Endodermal cell (in vitro differentiated cells): Measurements from ENCODE around the gene COG7. TPM values are rescaled to one million over a fixed set of nuclear protein-coding genes. Genes with fewer than 3 reads are reported as not detected.

Source experiments
- DNase-seq: peaks from one replicate; pipeline ENCODE4 v3.0.0-alpha.2; 2017
- H3K27ac ChIP-seq: 2 replicates; pipeline ENCODE4 v1.5.1; 2013; ENCODE audit warnings: mild to moderate bottlenecking, low read depth, low read length, moderate library complexity
- H3K27me3 ChIP-seq: 2 replicates; pipeline ENCODE4 v1.6.1; 2013; ENCODE audit warnings: mild to moderate bottlenecking, low read length, moderate library complexity; ENCODE audit not compliant: insufficient read depth, control insufficient read depth, poor library complexity, severe bottlenecking
- H3K36me3 ChIP-seq: 2 replicates; pipeline ENCODE4 v1.7.0; 2013; ENCODE audit warnings: mild to moderate bottlenecking, low read length, moderate library complexity; ENCODE audit not compliant: control insufficient read depth, insufficient read depth
- H3K4me1 ChIP-seq: one replicate; pipeline ENCODE4 v1.7.0; 2013; ENCODE audit warnings: low read length; ENCODE audit not compliant: control insufficient read depth, insufficient read depth
- H3K4me3 ChIP-seq: 2 replicates; pipeline ENCODE4 v1.5.1; 2013; ENCODE audit warnings: mild to moderate bottlenecking, low read length, moderate library complexity
- H3K9ac ChIP-seq: 2 replicates; pipeline ENCODE4 v1.6.1; 2013; ENCODE audit warnings: mild to moderate bottlenecking, low read length, moderate library complexity; ENCODE audit not compliant: poor library complexity, severe bottlenecking; ENCODE audit errors: extremely low read depth
- H3K9me3 ChIP-seq: 2 replicates; pipeline ENCODE4 v1.6.1; 2013; ENCODE audit warnings: mild to moderate bottlenecking, low read length, moderate library complexity; ENCODE audit not compliant: control insufficient read depth
- H3K27ac Mint-ChIP-seq: 2 replicates; pipeline ENCODE4 v1.8.0; 2020; ENCODE audit warnings: mixed read lengths
- H3K27me3 Mint-ChIP-seq: 2 replicates; pipeline ENCODE4 v1.8.0; 2021; ENCODE audit warnings: mild to moderate bottlenecking, mixed read lengths; ENCODE audit not compliant: insufficient read depth
- H3K36me3 Mint-ChIP-seq: 2 replicates; pipeline ENCODE4 v1.8.0; 2020; ENCODE audit warnings: low read depth, mixed read lengths
- H3K4me1 Mint-ChIP-seq: 2 replicates; pipeline ENCODE4 v1.8.0; 2020; ENCODE audit warnings: mixed read lengths
- H3K4me3 Mint-ChIP-seq: 2 replicates; pipeline ENCODE4 v1.8.0; 2020; ENCODE audit warnings: mild to moderate bottlenecking, moderate library complexity, mixed read lengths
- H3K9me3 Mint-ChIP-seq: 2 replicates; pipeline ENCODE4 v1.8.0; 2020; ENCODE audit warnings: mild to moderate bottlenecking, mixed read lengths
- WGBS, 2 experiments: methylation state at CpG; one replicate each; pipeline versions ENCODE4 v1.1.5 to v1.1.7; 2013; ENCODE audit warnings: missing lambda C conversion rate in 2 of 2, mixed read lengths in 1 of 2; ENCODE audit not compliant: insufficient coverage in 1 of 2, insufficient read length in 1 of 2; 5-methylcytosine and 5-hydroxymethylcytosine counted together
- total RNA-seq, 2 donors: library from RNA; stranded (reverse); fragmentation: NEBNext Ultra II Directional in 1 of 2; extraction: Animal tissue kit (Norgen Biotek cat#: 25700) in 1 of 2; gene quantifications; 2 replicates in 1 of 2; 3 replicates in 1 of 2; pipeline ENCODE4 v1.2.1, GENCODE V29; 2021
- TF ChIP-seq, protein P1 (sequence below): fragments of 200-600 bp; sonication (generic); conservative IDR thresholded peaks from 2 replicates; pipeline ENCODE4 v1.5.0; 2021; ENCODE audit warnings: antibody characterized with exemption, mild to moderate bottlenecking

The COG7 gene
- total RNA-seq, 2 donors from 2014 or later = 19.9 to 31.3 TPM

DNA sequence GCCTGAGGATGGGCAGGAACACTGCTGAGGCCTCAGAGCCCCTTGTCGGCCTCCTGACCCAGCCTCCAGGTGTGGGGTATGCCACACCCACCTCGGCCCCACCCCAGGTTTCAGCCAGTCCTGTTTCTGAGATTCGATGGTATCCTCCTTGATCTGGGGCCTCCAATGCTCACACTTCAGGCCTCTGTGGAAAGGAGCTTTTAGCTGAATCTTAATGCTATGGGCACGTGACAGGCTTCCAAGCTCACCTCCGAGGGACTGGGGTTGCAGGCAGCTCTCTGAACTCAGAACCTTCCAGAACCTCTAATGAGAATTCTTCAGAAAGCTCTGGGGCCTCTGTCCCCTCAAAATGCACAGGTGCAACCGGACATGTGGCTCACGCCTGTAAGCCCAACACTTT is 96.0 kb downstream of the COG7 start:
- H3K36me3 ChIP-seq = no peaks in the 10 kb centered on the region
- Mint-ChIP-seq H3K4me3 (no peak overlapping the region), H3K27ac (no peak overlapping the region), H3K36me3 (no peaks in the 10 kb centered on the region), H3K9me3 (no peaks in the 10 kb centered on the region), H3K4me1 (no peaks in the 10 kb centered on the region), H3K27me3 (peaks cover 3% of the 10 kb centered on the region)
- DNase-seq = no peak
- H3K9ac ChIP-seq = no peak overlapping the region
- no peak overlapping the region for H3K27ac ChIP-seq
- WGBS, 2 experiments = 89 to 95% methylated on average over 4 to 7 of the region's 7 CpGs
- TF ChIP-seq, protein P1, sequence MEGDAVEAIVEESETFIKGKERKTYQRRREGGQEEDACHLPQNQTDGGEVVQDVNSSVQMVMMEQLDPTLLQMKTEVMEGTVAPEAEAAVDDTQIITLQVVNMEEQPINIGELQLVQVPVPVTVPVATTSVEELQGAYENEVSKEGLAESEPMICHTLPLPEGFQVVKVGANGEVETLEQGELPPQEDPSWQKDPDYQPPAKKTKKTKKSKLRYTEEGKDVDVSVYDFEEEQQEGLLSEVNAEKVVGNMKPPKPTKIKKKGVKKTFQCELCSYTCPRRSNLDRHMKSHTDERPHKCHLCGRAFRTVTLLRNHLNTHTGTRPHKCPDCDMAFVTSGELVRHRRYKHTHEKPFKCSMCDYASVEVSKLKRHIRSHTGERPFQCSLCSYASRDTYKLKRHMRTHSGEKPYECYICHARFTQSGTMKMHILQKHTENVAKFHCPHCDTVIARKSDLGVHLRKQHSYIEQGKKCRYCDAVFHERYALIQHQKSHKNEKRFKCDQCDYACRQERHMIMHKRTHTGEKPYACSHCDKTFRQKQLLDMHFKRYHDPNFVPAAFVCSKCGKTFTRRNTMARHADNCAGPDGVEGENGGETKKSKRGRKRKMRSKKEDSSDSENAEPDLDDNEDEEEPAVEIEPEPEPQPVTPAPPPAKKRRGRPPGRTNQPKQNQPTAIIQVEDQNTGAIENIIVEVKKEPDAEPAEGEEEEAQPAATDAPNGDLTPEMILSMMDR = no peak
- no peak overlapping the region for H3K4me3 ChIP-seq
- no peaks in the 10 kb centered on the region for H3K9me3 ChIP-seq
- H3K4me1 ChIP-seq = no peaks in the 10 kb centered on the region
- H3K27me3 ChIP-seq = no peaks in the 10 kb centered on the region

DNA sequence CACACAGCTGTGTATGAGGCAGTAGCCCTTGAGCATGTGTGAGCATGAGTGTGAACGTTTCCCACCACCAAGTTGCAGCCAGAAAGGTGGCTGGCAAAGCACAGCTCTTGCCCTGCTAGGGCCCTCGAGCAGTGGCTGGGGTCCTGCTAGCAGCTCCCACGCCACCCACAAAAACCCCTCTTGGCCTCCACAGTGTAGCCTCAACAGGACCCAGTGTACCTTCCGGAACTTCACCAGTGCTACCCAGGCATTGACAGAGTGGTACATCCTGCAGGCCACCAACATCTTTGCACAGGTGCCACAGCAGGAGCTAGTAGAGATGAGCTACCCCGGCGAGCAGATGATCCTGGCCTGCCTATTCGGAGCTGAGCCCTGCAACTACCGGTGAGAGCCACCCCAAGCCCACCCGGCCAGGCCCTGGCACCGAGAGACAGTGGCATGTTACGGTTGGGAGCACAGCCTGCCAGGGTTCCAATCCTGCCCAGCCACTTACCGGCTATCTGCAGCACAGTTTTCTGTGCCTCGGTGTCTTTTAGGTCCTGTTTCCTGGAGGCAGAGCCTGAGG is 97.8 kb downstream of the COG7 start:
- Mint-ChIP-seq H3K27ac (no peak overlapping the region), H3K4me1 (no peaks in the 10 kb centered on the region), H3K27me3 (peaks cover 3% of the 10 kb centered on the region), H3K36me3 (no peaks in the 10 kb centered on the region), H3K4me3 (no peak overlapping the region), H3K9me3 (no peaks in the 10 kb centered on the region)
- Histone ChIP-seq H3K27ac (no peak overlapping the region), H3K9ac (no peak overlapping the region), H3K36me3 (no peaks in the 10 kb centered on the region), H3K4me3 (no peak overlapping the region), H3K27me3 (no peaks in the 10 kb centered on the region), H3K4me1 (no peaks in the 10 kb centered on the region), H3K9me3 (no peaks in the 10 kb centered on the region)
- WGBS, 2 experiments = 88 to 96% methylated on average over 12 to 13 of the region's 13 CpGs
- no peak for DNase-seq
- TF ChIP-seq, protein P1 = no peak

DNA sequence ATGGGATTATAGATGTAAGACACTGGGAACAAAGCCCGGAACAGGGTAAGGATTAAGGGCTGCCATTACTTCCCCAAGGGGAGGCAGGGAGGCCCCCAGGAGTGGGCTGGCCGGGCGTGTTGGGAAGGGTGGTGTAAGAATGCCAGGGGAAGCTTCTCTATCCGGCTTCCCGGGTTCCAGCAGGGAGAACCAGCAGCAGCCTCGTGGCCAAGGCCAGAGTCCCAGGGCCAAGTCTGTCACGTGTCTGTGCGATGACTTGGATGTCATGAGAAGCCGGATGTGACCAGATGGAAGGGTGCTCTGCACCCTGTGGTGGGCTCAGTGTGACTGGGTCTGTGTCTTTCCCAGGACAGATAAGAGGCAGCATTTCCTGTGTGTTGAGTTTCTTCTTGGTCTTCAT is 98.7 kb downstream of the COG7 start:
- Histone ChIP-seq H3K27me3 (no peaks in the 10 kb centered on the region), H3K36me3 (no peaks in the 10 kb centered on the region), H3K4me1 (no peaks in the 10 kb centered on the region), H3K9me3 (no peaks in the 10 kb centered on the region), H3K4me3 (no peak overlapping the region), H3K9ac (no peak overlapping the region), H3K27ac (no peak overlapping the region)
- no peaks in the 10 kb centered on the region for H3K4me1 Mint-ChIP-seq
- H3K9me3 Mint-ChIP-seq = no peaks in the 10 kb centered on the region
- no peak overlapping the region for H3K4me3 Mint-ChIP-seq
- DNase-seq = no peak
- TF ChIP-seq, protein P1 = no peak
- H3K36me3 Mint-ChIP-seq = no peaks in the 10 kb centered on the region
- 94 to 100% methylated on average over 4 to 9 of the region's 9 CpGs for WGBS, 2 experiments
- no peak overlapping the region for H3K27ac Mint-ChIP-seq
- H3K27me3 Mint-ChIP-seq = peaks cover 3% of the 10 kb centered on the region
